Activated CD4-positive, alpha-beta memory T cell treated with anti-CD3 and anti-CD28 coated beads, Interleukin-2, amount 10 ng/mL, durations not matched to agents 7 days and 5 days (primary cell): ENCODE data around the gene PLXNB2. TPM values are rescaled to one million over a fixed set of nuclear protein-coding genes. Genes with fewer than 3 reads are reported as not detected.

Experiments
- CTCF ChIA-PET: fragments of 350-600 bp; sonication (Branson Sonifier 250); formaldehyde crosslinking; loops from one replicate; lab custom pipeline; 2021; ENCODE audit warnings: antibody characterized with exemption, inconsistent platforms; lab: Charles Lee
- POLR2A ChIA-PET: fragments of 350-600 bp; sonication (Branson Sonifier 250); formaldehyde crosslinking; loops from one replicate; lab custom pipeline; 2021; ENCODE audit warnings: antibody characterized with exemption; lab: Charles Lee
- DNase-seq: peaks from one replicate; pipeline ENCODE4 v3.0.0-alpha.2; 2020
- H3K27ac Mint-ChIP-seq: one replicate; pipeline ENCODE4 v1.8.0; 2021; ENCODE audit warnings: mild to moderate bottlenecking, mixed read lengths
- H3K27me3 Mint-ChIP-seq: one replicate; pipeline ENCODE4 v1.8.0; 2021; ENCODE audit warnings: mixed read lengths
- H3K36me3 Mint-ChIP-seq: one replicate; pipeline ENCODE4 v1.8.0; 2021; ENCODE audit warnings: low read depth, mixed read lengths
- H3K4me1 Mint-ChIP-seq: one replicate; pipeline ENCODE4 v1.8.0; 2021; ENCODE audit warnings: mixed read lengths
- H3K4me3 Mint-ChIP-seq: one replicate; pipeline ENCODE4 v1.8.0; 2021; ENCODE audit warnings: mild to moderate bottlenecking, mixed read lengths
- H3K9me3 Mint-ChIP-seq: one replicate; pipeline ENCODE4 v1.8.0; 2021; ENCODE audit warnings: mixed read lengths
- total RNA-seq, 2 experiments: library from RNA; stranded (reverse); gene quantifications; one replicate each; pipeline ENCODE4 v1.2.3, GENCODE V29; 2021

PLXNB2 gene
- total RNA-seq, 2 experiments from 2014 or later: 21.5 to 23.5 TPM

- DNase-seq: no peak
- ChIA-PET CTCF (interaction anchor here (0.9 to 3.4 kb wide), 6 partner anchors 11 to 245 kb away, joined by 3 to 25 read pairs (median 6); no protein-coding TSS in a partner anchor), POLR2A (interaction anchor here (3.2 kb wide), 1 partner anchor 8 kb away, joined by 21 read pairs; the partner anchor contains the start of gene MAPK12)
- Mint-ChIP-seq H3K9me3 (no peaks in the 10 kb centered on the region), H3K27me3 (no peaks in the 10 kb centered on the region), H3K4me1 (peaks cover 14% of the 10 kb centered on the region), H3K4me3 (no peak overlapping the region), H3K27ac (no peak overlapping the region), H3K36me3 (no peaks in the 10 kb centered on the region)
Measured at GRCh38 chr22:50253046-50253915, 54.2 kb downstream of the PLXNB2 start.

- no peaks in the 10 kb centered on the region for H3K9me3 Mint-ChIP-seq
- DNase-seq: peak; percentile 77
- POLR2A ChIA-PET: interaction anchor here (0.8 to 3.2 kb wide), 8 partner anchors 9 to 276 kb away, joined by 3 to 21 read pairs (median 12); partner anchors contain the start of genes MAPK11, MAPK12 and SCO2
- H3K36me3 Mint-ChIP-seq: peaks cover 6% of the 10 kb centered on the region
- CTCF ChIA-PET: interaction anchor here (0.9 to 3.4 kb wide), 11 partner anchors 10 to 273 kb away, joined by 3 to 25 read pairs (median 4); partner anchors contain the start of gene SCO2
- no peak overlapping the region for H3K27ac Mint-ChIP-seq
- no peaks in the 10 kb centered on the region for H3K27me3 Mint-ChIP-seq
- peak overlapping the region; percentile 21 for H3K4me3 Mint-ChIP-seq
- peaks cover 21% of the 10 kb centered on the region for H3K4me1 Mint-ChIP-seq
Measured at GRCh38 chr22:50252082-50253045, 55.1 kb downstream of the PLXNB2 start.

- POLR2A ChIA-PET: interaction anchor here (0.8 to 3.2 kb wide), 13 partner anchors 10 to 369 kb away, joined by 3 to 21 read pairs (median 4); partner anchors contain the start of genes LMF2, MAPK11, MAPK12 and NCAPH2
- H3K27me3 Mint-ChIP-seq: no peaks in the 10 kb centered on the region
- no peaks in the 10 kb centered on the region for H3K9me3 Mint-ChIP-seq
- peaks cover 8% of the 10 kb centered on the region for H3K36me3 Mint-ChIP-seq
- H3K4me1 Mint-ChIP-seq: peaks cover 24% of the 10 kb centered on the region
- CTCF ChIA-PET: interaction anchor here (0.8 to 3.4 kb wide), 15 partner anchors 9 to 369 kb away, joined by 3 to 25 read pairs (median 4); partner anchors contain the start of gene SCO2
- peak overlapping the region; percentile 21 for H3K4me3 Mint-ChIP-seq
- H3K27ac Mint-ChIP-seq: no peak overlapping the region
- no peak for DNase-seq
Measured at GRCh38 chr22:50251477-50252081, 55.9 kb downstream of the PLXNB2 start.

- ChIA-PET CTCF (interaction anchor here (0.6 to 3.4 kb wide), 14 partner anchors 8 to 370 kb away, joined by 3 to 25 read pairs (median 4); partner anchors contain the start of gene SCO2), POLR2A (interaction anchor here (1.0 to 3.2 kb wide), 14 partner anchors 9 to 370 kb away, joined by 3 to 21 read pairs (median 4); partner anchors contain the start of genes LMF2, MAPK11, MAPK12 and NCAPH2)
- Mint-ChIP-seq H3K4me3 (peak within 1 kb of the TSS; percentile 82), H3K9me3 (no peaks in the 10 kb centered on the region), H3K4me1 (peaks cover 29% of the 10 kb centered on the region), H3K36me3 (peaks cover 8% of the 10 kb centered on the region), H3K27ac (peak within 1 kb of the TSS; percentile 69), H3K27me3 (no peaks in the 10 kb centered on the region)
- DNase-seq: peak; percentile 90
Measured at GRCh38 chr22:50250555-50251476, 56.6 kb downstream of the PLXNB2 start, which contains the start of gene HDAC10. Gene HDAC10, minus strand, starts transcription at chr22:50251265. Its CDS starts 233 bp downstream, at chr22:50251032.

GRCh38 chr22:50250249-50250554, 57.2 kb downstream of the PLXNB2 start:
- CTCF ChIA-PET: interaction anchor here (1.9 to 3.4 kb wide), 4 partner anchors 8 to 275 kb away, joined by 6 to 25 read pairs (median 10); partner anchors contain the start of gene SCO2

GRCh38 chr22:50249341-50250248, 57.9 kb downstream of the PLXNB2 start:
- ChIA-PET POLR2A (interaction anchor here (1.0 to 3.2 kb wide), 7 partner anchors 8 to 281 kb away, joined by 3 to 21 read pairs (median 13); partner anchors contain the start of genes MAPK11, MAPK12 and SCO2), CTCF (interaction anchor here (1.9 to 3.4 kb wide), 3 partner anchors 7 to 276 kb away, joined by 6 to 25 read pairs (median 10); partner anchors contain the start of gene SCO2)
- Mint-ChIP-seq H3K4me1 (peaks cover 36% of the 10 kb centered on the region), H3K4me3 (peak overlapping the region; percentile 82), H3K27ac (no peak overlapping the region), H3K36me3 (peaks cover 11% of the 10 kb centered on the region), H3K27me3 (no peaks in the 10 kb centered on the region), H3K9me3 (no peaks in the 10 kb centered on the region)
- no peak for DNase-seq

More at GRCh38 chr22:50250249-50250554, 57.2 kb downstream of the PLXNB2 start:
- peaks cover 8% of the 10 kb centered on the region for H3K36me3 Mint-ChIP-seq
- H3K4me3 Mint-ChIP-seq: peak overlapping the region; percentile 82
- H3K4me1 Mint-ChIP-seq: peaks cover 33% of the 10 kb centered on the region
- peak overlapping the region; percentile 69 for H3K27ac Mint-ChIP-seq
- DNase-seq: no peak
- H3K27me3 Mint-ChIP-seq: no peaks in the 10 kb centered on the region
- no peaks in the 10 kb centered on the region for H3K9me3 Mint-ChIP-seq
- POLR2A ChIA-PET: interaction anchor here (1.0 to 3.2 kb wide), 7 partner anchors 8 to 281 kb away, joined by 3 to 21 read pairs (median 13); partner anchors contain the start of genes MAPK11, MAPK12 and SCO2

- peak overlapping the region; percentile 58 for H3K4me3 Mint-ChIP-seq
- H3K27me3 Mint-ChIP-seq: no peaks in the 10 kb centered on the region
- no peak overlapping the region for H3K27ac Mint-ChIP-seq
- peaks cover 45% of the 10 kb centered on the region for H3K4me1 Mint-ChIP-seq
- ChIA-PET POLR2A (no interaction called here), CTCF (interaction anchor here (1.1 kb wide), 1 partner anchor 18 kb away, joined by 3 read pairs; no protein-coding TSS in a partner anchor)
- DNase-seq: no peak
- H3K9me3 Mint-ChIP-seq: no peaks in the 10 kb centered on the region
- H3K36me3 Mint-ChIP-seq: peaks cover 15% of the 10 kb centered on the region
Measured at GRCh38 chr22:50248196-50249081, 59.0 kb downstream of the PLXNB2 start.

- CTCF ChIA-PET: interaction anchor here (1.1 kb wide), 1 partner anchor 19 kb away, joined by 3 read pairs; no protein-coding TSS in a partner anchor
- Mint-ChIP-seq H3K4me3 (peak overlapping the region; percentile 58), H3K27me3 (no peaks in the 10 kb centered on the region), H3K27ac (peak overlapping the region; percentile 76), H3K4me1 (peaks cover 48% of the 10 kb centered on the region), H3K9me3 (no peaks in the 10 kb centered on the region), H3K36me3 (peaks cover 15% of the 10 kb centered on the region)
- POLR2A ChIA-PET: no interaction called here
- DNase-seq: peak; percentile 84
Measured at GRCh38 chr22:50247748-50248147, 59.7 kb downstream of the PLXNB2 start.
